IMR-90 (cell line): ENCODE data around the gene BCL2L15. TPM values are rescaled to one million over a fixed set of nuclear protein-coding genes. Genes with fewer than 3 reads are reported as not detected.
"Not testable (repeated sequence)": the region's sequence is repeated elsewhere in the genome, so short reads cannot be mapped to it uniquely, and the experiment has no call there.

ENCODE experiments used
- ATAC-seq: fragments of 200-7000 bp; cut with Tn5 transposase; 2 replicates; pipeline ENCODE4 v1.9.1; 2020; ENCODE audit warnings: low read depth, mild to moderate bottlenecking, moderate library complexity
- BruUV-seq: library from RNA; stranded (reverse); fragments of 400-500 nt; replicated peaks from 2 replicates; lab custom pipeline; 2021; lab: Mats Ljungman, UMichigan
- CTCF ChIA-PET: fragments of 300-600 bp; formaldehyde crosslinking; extraction: SDS; loops from one replicate; lab custom pipeline; 2021; ENCODE audit warnings: antibody characterized with exemption; lab: Yijun Ruan, JAX
- POLR2A ChIA-PET: fragments of 300-600 bp; sonication (Branson Sonifier 250); formaldehyde crosslinking; loops from one replicate; lab custom pipeline; 2022; ENCODE audit warnings: antibody characterized with exemption; ENCODE audit not compliant: unreplicated experiment; lab: Charles Lee
- DNase-seq: peaks from one replicate; pipeline ENCODE4 v3.0.0; 2013
- H2AFZ ChIP-seq: replicated peaks from 2 replicates; pipeline ENCODE3; 2013; ENCODE audit warnings: low read length, mild to moderate bottlenecking; ENCODE audit not compliant: poor library complexity
- H2AK5ac ChIP-seq: 2 replicates; pipeline ENCODE4 v1.6.1; 2013; ENCODE audit warnings: low read depth, low read length, inconsistent platforms
- H2AK9ac ChIP-seq: replicated peaks from 2 replicates; pipeline ENCODE3; 2013; ENCODE audit warnings: mild to moderate bottlenecking, low read depth, low read length, moderate library complexity; ENCODE audit not compliant: poor library complexity
- H2BK120ac ChIP-seq: 2 replicates; pipeline ENCODE4 v1.6.1; 2013; ENCODE audit warnings: low read depth, low read length, inconsistent platforms
- H2BK15ac ChIP-seq: 3 replicates; pipeline ENCODE4 v1.6.1; 2013; ENCODE audit warnings: low read depth, low read length, inconsistent platforms
- H2BK20ac ChIP-seq: 2 replicates; pipeline ENCODE4 v1.6.1; 2013; ENCODE audit warnings: low read depth, mild to moderate bottlenecking, inconsistent platforms, low read length, moderate library complexity
- H2BK5ac ChIP-seq: 2 replicates; pipeline ENCODE4 v1.6.1; 2013; ENCODE audit warnings: mild to moderate bottlenecking, low read depth, low read length, inconsistent platforms; ENCODE audit not compliant: poor library complexity, severe bottlenecking
- H3K14ac ChIP-seq: replicated peaks from 2 replicates; pipeline ENCODE4 v1.6.1; 2013; ENCODE audit warnings: low read depth, low read length, inconsistent platforms
- H3K18ac ChIP-seq: 2 replicates; pipeline ENCODE4 v1.6.1; 2013; ENCODE audit warnings: low read depth, low read length, control low read depth
- H3K23ac ChIP-seq: 2 replicates; pipeline ENCODE4 v1.6.1; 2013; ENCODE audit warnings: low read depth, low read length, inconsistent platforms
- H3K27ac ChIP-seq: 2 replicates; pipeline ENCODE4 v1.5.1; 2013; ENCODE audit warnings: mild to moderate bottlenecking, control low read depth, low read length; ENCODE audit not compliant: insufficient read depth
- H3K27me3 ChIP-seq: 2 replicates; pipeline ENCODE4 v1.6.1; 2013; ENCODE audit warnings: low read length; ENCODE audit not compliant: control insufficient read depth, insufficient read depth
- H3K36me3 ChIP-seq: 2 replicates; pipeline ENCODE4 v1.6.1; 2013; ENCODE audit warnings: low read length, mixed read lengths; ENCODE audit not compliant: control insufficient read depth, insufficient read depth
- H3K4ac ChIP-seq: 2 replicates; pipeline ENCODE4 v1.6.1; 2013; ENCODE audit warnings: low read depth, low read length, inconsistent platforms
- H3K4me1 ChIP-seq: 2 replicates; pipeline ENCODE4 v1.6.1; 2013; ENCODE audit warnings: low read length, mixed read lengths; ENCODE audit not compliant: control insufficient read depth, insufficient read depth
- H3K4me2 ChIP-seq: 2 replicates; pipeline ENCODE4 v1.6.1; 2013; ENCODE audit warnings: low read depth, mild to moderate bottlenecking, control low read depth, low read length, moderate library complexity
- H3K4me3 ChIP-seq: 2 replicates; pipeline ENCODE4 v1.5.1; 2013; ENCODE audit warnings: low read depth, mild to moderate bottlenecking, control low read depth, low read length, moderate library complexity; ENCODE audit not compliant: insufficient read depth
- H3K56ac ChIP-seq: 2 replicates; pipeline ENCODE4 v1.6.1; 2013; ENCODE audit warnings: low read length, inconsistent platforms; ENCODE audit not compliant: insufficient read depth; ENCODE audit errors: extremely low read depth
- H3K79me1 ChIP-seq, 2 experiments: 2 replicates each; pipeline ENCODE4 v1.6.1; 2013; ENCODE audit warnings: low read length in 2 of 2, inconsistent platforms in 1 of 2, low read depth in 1 of 2
- H3K9ac ChIP-seq: 2 replicates; pipeline ENCODE4 v1.6.1; 2013; ENCODE audit warnings: low read depth, low read length, control low read depth
- H3K9me1 ChIP-seq: 2 replicates; pipeline ENCODE4 v1.6.1; 2013; ENCODE audit warnings: low read length, inconsistent platforms; ENCODE audit not compliant: insufficient read depth
- H3K9me3 ChIP-seq: 2 replicates; pipeline ENCODE4 v1.6.1; 2013; ENCODE audit warnings: low read length; ENCODE audit not compliant: control insufficient read depth, insufficient read depth
- H4K20me1 ChIP-seq: 2 replicates; pipeline ENCODE4 v1.6.1; 2013; ENCODE audit warnings: low read length, inconsistent platforms; ENCODE audit not compliant: insufficient read depth
- H4K5ac ChIP-seq: 2 replicates; pipeline ENCODE4 v1.6.1; 2013; ENCODE audit warnings: mild to moderate bottlenecking, low read depth, low read length, control low read depth
- H4K8ac ChIP-seq, 2 experiments: 2 replicates each; pipeline ENCODE4 v1.6.1; 2013; ENCODE audit warnings: low read depth in 2 of 2, low read length in 2 of 2, control low read depth in 1 of 2, inconsistent platforms in 1 of 2
- H4K91ac ChIP-seq: 2 replicates; pipeline ENCODE4 v1.6.1; 2013; ENCODE audit warnings: low read depth, low read length, inconsistent platforms; ENCODE audit not compliant: insufficient read depth
- MAFK ChIP-seq: IDR thresholded peaks from 2 replicates; pipeline ENCODE4 v1.6.1; 2012; ENCODE audit warnings: low read depth, low read length, improper control_type of control experiment
- MAZ ChIP-seq: IDR thresholded peaks from 2 replicates; pipeline ENCODE4 v1.6.1; 2012; ENCODE audit warnings: low read depth, mild to moderate bottlenecking, low read length, improper control_type of control experiment, moderate library complexity, borderline replicate concordance
- WGBS, 2 experiments: methylation state at CpG; one replicate each; pipeline versions ENCODE4 v1.1.5 to v1.1.7; 2013; ENCODE audit warnings: missing lambda C conversion rate in 2 of 2; ENCODE audit not compliant: insufficient read length in 1 of 2; ENCODE audit errors: extremely low coverage in 2 of 2; 5-methylcytosine and 5-hydroxymethylcytosine counted together
- dilution Hi-C: fragments of 300-500 bp; cut with HindIII; formaldehyde crosslinking; loops from one replicate; pipeline ENCODE4 v1.14.3; 2018; ENCODE audit warnings: low sequenced_read_pairs; ENCODE audit not compliant: unreplicated experiment
- in situ Hi-C: fragments of 300-500 bp; cut with MboI; formaldehyde crosslinking; loops from 3 replicates; pipeline ENCODE4 v1.14.3; 2019; ENCODE audit warnings: low sequenced_read_pairs, inconsistent platforms, mixed read lengths
- intact Hi-C: fragments of 100-400 bp; cut with micrococcal nuclease; formaldehyde crosslinking; loops from 2 replicates; pipeline ENCODE4 v1.10.0; 2022
- polyA plus RNA-seq, 3 experiments: library from polyadenylated mRNA; depleted of rRNA; stranded (reverse); fragments of >200 nt; gene quantifications; 2 replicates each; pipeline ENCODE4 v1.2.3, GENCODE V29; 2012; ENCODE audit warnings: low replicate concordance in 1 of 3
- total RNA-seq: library from RNA; depleted of rRNA; stranded (reverse); fragments of >200 nt; gene quantifications from 2 replicates; pipeline ENCODE4 v1.2.3, GENCODE V29; 2012

Gene BCL2L15
- total and polyA plus RNA-seq, 2 of the 4 experiments (the other 2 are of a cell fraction), result under 0.01 to 0.15 TPM

DNA sequence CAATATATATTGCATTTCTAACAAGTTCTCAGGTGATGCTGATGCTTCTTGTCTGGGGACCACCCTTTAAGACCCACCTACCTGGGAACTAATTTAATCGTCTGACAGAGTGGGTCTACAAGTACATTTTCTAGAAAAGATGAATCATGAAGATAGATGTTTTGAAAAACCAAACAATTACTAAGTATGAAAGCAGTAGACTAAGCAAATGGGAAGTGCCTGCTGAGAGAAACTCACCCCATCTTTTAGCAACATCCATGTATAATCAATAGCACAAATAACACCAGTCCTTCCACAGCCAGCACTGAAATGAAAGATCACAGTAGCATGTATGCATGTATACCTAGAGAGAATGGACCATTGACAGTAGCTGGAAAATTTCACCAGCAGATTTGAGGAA is 33.1 kb downstream of the BCL2L15 start:
- Histone ChIP-seq H3K4me2 (no peak overlapping the region), H2BK120ac (no peak overlapping the region), H2BK15ac (no peak overlapping the region), H2BK20ac (no peak overlapping the region), H3K14ac (no peak overlapping the region), H4K8ac (no peak overlapping the region), H3K4me1 (no peaks in the 10 kb centered on the region), H4K5ac (no peak overlapping the region), H3K9ac (no peak overlapping the region), H3K18ac (no peak overlapping the region), H3K9me3 (no peaks in the 10 kb centered on the region), H2AFZ (no peak overlapping the region), H3K4ac (no peak overlapping the region), H3K56ac (no peak overlapping the region), H3K27me3 (no peaks in the 10 kb centered on the region), H2AK5ac (no peak overlapping the region), H4K20me1 (no peaks in the 10 kb centered on the region), H4K91ac (no peak overlapping the region), H3K4me3 (no peak overlapping the region), H3K36me3 (no peaks in the 10 kb centered on the region), H3K79me1 (no peaks in the 10 kb centered on the region), H3K9me1 (no peaks in the 10 kb centered on the region), H2BK5ac (no peak overlapping the region), H3K27ac (no peak overlapping the region), H3K23ac (no peak overlapping the region), H2AK9ac (no peak overlapping the region)
- intact Hi-C loops, result no loop called here
- no peak for ATAC-seq
- POLR2A ChIA-PET, result no interaction called here
- in situ Hi-C loops, result loop anchor here (25.0 kb wide), 1 partner anchor 433 kb away; no protein-coding TSS in a partner anchor
- no CpG with 5 or more reads among the region's 1 CpG for WGBS, 2 experiments
- TF ChIP-seq MAFK (no peak), MAZ (no peak)
- dilution Hi-C loops, result no loop called here
- CTCF ChIA-PET, result no interaction called here
- no peak for DNase-seq
- BruUV-seq, result no TSS peak

DNA sequence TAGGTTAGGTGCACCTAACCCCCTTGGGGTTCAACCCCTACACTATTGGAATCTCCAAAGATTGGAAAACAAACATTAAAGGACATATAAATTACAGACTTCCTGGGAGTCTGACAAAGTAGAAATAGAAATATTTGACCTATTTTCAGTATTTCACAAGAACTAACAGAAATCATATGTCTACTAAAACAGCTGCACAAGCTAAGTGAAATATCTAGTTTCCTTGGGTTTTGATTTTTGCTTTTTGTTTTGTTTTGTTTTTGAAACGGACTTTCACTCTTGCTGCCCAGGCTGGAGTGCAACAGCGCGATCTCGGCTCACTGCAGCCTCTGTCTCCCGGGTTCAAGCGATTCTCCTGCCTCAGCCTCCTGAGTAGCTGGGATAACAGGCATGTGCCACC is 34.7 kb downstream of the BCL2L15 start:
- H3K9me3 ChIP-seq, H2BK20ac ChIP-seq, ATAC-seq, H3K27me3 ChIP-seq, H3K27ac ChIP-seq, H3K79me1 ChIP-seq, H4K20me1 ChIP-seq, DNase-seq, H3K4me3 ChIP-seq, H4K91ac ChIP-seq, dilution Hi-C loops, H3K4ac ChIP-seq, CTCF ChIA-PET, H3K36me3 ChIP-seq, H3K4me1 ChIP-seq, H2AK9ac ChIP-seq, H2BK5ac ChIP-seq, H2BK15ac ChIP-seq, H4K5ac ChIP-seq, BruUV-seq, H3K14ac ChIP-seq, H3K56ac ChIP-seq, H2AK5ac ChIP-seq, H2AFZ ChIP-seq, POLR2A ChIA-PET, H3K9ac ChIP-seq, H3K23ac ChIP-seq, intact Hi-C loops, H3K9me1 ChIP-seq, H4K8ac ChIP-seq, H3K4me2 ChIP-seq, H3K18ac ChIP-seq, H2BK120ac ChIP-seq: not testable (repeated sequence)
- WGBS, 2 experiments, result 86% methylated on average over 1 of the region's 6 CpGs; no CpG with 5 or more reads in 1 of the 2 experiments
- in situ Hi-C loops, result loop anchor here (25.0 kb wide), 1 partner anchor 435 kb away; no protein-coding TSS in a partner anchor
